ENCODE results near the gene TTC39C.

The TTC39C gene

DNA sequence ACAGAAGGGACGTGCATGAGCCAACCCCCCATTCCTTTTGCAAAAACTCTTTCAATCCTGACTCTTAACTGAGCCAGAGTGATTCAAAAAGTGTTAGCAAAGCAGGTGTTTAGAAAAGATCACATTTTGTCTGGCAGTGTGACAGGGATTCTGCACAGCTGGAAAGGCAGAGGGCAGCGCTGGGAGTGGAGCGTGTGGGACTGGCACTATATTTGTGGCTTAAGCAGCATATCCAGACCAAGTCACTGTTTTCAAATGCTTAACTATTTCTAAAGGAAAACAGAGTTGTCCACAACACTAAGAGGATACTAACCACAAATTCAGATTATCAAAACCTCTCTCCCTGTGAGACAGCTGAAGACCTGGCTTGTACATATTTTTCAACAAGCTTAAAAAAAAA is 143.3 kb downstream of the TTC39C start:
- H3K36me3 Mint-ChIP-seq (ENCODE audit: insufficient read depth), result peaks cover 1% of the 10 kb centered on the region

DNA sequence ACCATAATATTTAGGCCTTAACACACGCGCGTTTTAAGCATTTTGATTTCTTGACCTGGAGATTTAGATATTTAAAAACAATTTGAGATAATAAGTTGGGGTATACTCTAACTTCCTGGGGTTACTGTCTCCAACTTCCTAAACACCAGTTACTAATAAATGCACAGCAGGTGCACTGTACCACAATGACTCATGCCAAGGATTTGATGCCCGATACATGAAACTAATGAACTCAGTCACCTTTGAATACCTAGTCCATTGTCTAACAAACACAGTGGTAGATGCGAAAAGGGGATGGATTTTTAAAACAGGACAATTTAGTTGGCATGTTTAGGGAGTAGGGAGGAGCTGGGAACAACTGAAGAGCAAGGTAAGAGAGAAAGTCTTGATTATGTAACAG is 145.5 kb downstream of the TTC39C start:
- Mint-ChIP-seq H3K4me3 (no peak overlapping the region), H3K9me3 (no peaks in the 10 kb centered on the region), H3K4me1 (no peaks in the 10 kb centered on the region), H3K27me3 (no peaks in the 10 kb centered on the region), H3K36me3 (ENCODE audit: insufficient read depth) (peaks cover 1% of the 10 kb centered on the region), H3K27ac (ENCODE audit: low read depth) (no peak overlapping the region)
- DNase-seq (ENCODE audit: low spot score in 2 of 2) (no peak), ATAC-seq (replicated peaks; ENCODE audit: extremely low read depth, poor library complexity, severe bottlenecking) (no peak)

More for the DNA sequence above, 143.3 kb downstream of the TTC39C start:
- ATAC-seq (replicated peaks; ENCODE audit: extremely low read depth, poor library complexity, severe bottlenecking), result no peak
- H3K9me3 Mint-ChIP-seq, result no peaks in the 10 kb centered on the region
- H3K27me3 Mint-ChIP-seq, result no peaks in the 10 kb centered on the region
- H3K4me3 Mint-ChIP-seq, result no peak overlapping the region
- H3K4me1 Mint-ChIP-seq, result no peaks in the 10 kb centered on the region
- H3K27ac Mint-ChIP-seq (ENCODE audit: low read depth), result no peak overlapping the region
- DNase-seq (ENCODE audit: low spot score in 2 of 2), result no peak

DNA sequence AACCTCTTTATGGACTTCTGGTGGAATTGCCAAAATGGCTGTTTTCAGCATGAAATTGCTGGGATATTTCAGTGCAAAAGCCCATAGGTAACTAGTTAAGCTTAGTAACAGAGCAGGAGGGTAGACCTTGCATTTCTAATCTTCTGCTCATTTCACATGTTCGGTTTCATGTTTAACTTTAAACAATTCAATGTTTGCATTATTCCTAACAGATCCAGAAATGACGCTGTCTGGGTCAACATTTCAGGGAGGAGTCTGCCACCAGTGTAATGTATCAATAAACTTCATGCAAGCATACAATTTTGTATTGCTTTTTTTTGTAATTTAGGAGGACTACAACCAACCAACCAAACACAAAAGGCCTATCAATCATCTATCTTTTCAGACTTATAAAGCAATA is 146.8 kb downstream of the TTC39C start:
- no peaks in the 10 kb centered on the region for H3K4me1 Mint-ChIP-seq
- DNase-seq (ENCODE audit: low spot score in 2 of 2) (no peak), ATAC-seq (replicated peaks; ENCODE audit: extremely low read depth, poor library complexity, severe bottlenecking) (no peak)
- no peaks in the 10 kb centered on the region for H3K9me3 Mint-ChIP-seq
- no peak overlapping the region for H3K27ac Mint-ChIP-seq (ENCODE audit: low read depth)
- H3K4me3 Mint-ChIP-seq, result no peak overlapping the region
- peaks cover 1% of the 10 kb centered on the region for H3K36me3 Mint-ChIP-seq (ENCODE audit: insufficient read depth)
- no peaks in the 10 kb centered on the region for H3K27me3 Mint-ChIP-seq

DNA sequence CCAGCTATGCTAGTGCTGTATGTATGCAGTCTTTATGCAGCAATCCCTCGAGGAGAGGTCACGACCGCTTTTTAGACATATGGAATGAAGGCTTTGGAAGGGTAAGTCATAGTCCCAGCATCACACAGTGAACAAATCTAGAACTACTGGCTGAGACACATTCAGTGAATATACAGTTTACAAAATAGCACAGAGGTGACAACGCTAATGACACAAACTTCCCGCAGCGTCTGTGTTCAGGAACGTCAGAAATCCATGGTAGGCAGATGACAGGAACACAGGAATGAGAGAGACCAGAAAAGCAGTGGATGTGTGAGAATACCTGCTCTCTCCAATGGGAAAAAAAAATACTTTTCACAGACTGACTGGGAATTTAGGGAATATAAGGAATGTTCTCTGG is 153.9 kb downstream of the TTC39C start:
- no peak overlapping the region for H3K4me3 Mint-ChIP-seq

DNA sequence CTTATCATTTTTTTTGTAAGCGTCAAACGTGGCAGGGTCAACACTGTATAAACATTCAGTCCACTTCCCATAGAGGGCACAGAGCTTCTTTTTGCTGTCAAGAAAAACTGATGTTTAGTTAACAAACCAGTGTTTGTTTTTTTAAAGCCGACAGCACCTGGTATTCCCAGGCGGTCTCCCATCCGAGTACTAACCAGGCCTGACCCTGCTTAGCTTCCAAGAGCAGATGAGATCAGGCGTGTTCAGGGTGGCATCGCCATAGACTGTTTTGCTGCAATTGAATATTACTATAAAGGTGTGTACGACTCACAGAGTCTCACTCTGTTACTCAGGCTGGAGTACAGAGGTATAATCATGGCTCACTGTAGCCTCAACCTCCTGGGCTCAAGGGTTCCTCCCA is 155.8 kb downstream of the TTC39C start:
- Mint-ChIP-seq H3K4me1 (no peaks in the 10 kb centered on the region), H3K9me3 (no peaks in the 10 kb centered on the region), H3K27me3 (no peaks in the 10 kb centered on the region), H3K27ac (ENCODE audit: low read depth) (no peak overlapping the region), H3K36me3 (ENCODE audit: insufficient read depth) (peaks cover 1% of the 10 kb centered on the region), H3K4me3 (no peak overlapping the region)
- ATAC-seq (replicated peaks; ENCODE audit: extremely low read depth, poor library complexity, severe bottlenecking) (no peak), DNase-seq (ENCODE audit: low spot score in 2 of 2) (no peak)

More for the DNA sequence above, 153.9 kb downstream of the TTC39C start:
- DNase-seq (ENCODE audit: low spot score in 2 of 2), result no peak
- no peaks in the 10 kb centered on the region for H3K27me3 Mint-ChIP-seq
- H3K9me3 Mint-ChIP-seq, result no peaks in the 10 kb centered on the region
- peaks cover 1% of the 10 kb centered on the region for H3K36me3 Mint-ChIP-seq (ENCODE audit: insufficient read depth)
- no peak overlapping the region for H3K27ac Mint-ChIP-seq (ENCODE audit: low read depth)
- no peaks in the 10 kb centered on the region for H3K4me1 Mint-ChIP-seq
- no peak for ATAC-seq (replicated peaks; ENCODE audit: extremely low read depth, poor library complexity, severe bottlenecking)

DNA sequence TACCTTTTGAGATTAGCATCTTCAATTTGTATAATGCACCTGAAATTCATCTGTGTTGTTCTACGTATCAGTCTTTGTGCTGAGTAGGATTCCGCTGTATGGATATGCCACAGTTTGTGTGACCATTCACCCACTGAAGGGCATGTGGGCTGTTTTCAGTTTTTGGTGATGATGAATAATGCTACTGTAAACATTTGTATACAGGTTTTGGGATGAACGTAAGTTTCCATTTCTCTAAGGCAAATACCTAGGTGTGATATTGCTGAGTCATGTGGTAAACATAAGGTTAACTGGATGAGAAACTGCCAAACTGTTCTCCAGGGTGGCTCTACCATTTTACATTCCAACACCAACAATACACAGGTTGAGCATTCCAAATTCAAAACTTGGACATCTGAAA is 159.4 kb downstream of the TTC39C start:
- no peaks in the 10 kb centered on the region for H3K27me3 Mint-ChIP-seq
- H3K36me3 Mint-ChIP-seq (ENCODE audit: insufficient read depth), result peaks cover 5% of the 10 kb centered on the region
- no peaks in the 10 kb centered on the region for H3K9me3 Mint-ChIP-seq
- ATAC-seq (replicated peaks; ENCODE audit: extremely low read depth, poor library complexity, severe bottlenecking), result no peak
- no peak for DNase-seq (ENCODE audit: low spot score in 2 of 2)
- H3K4me1 Mint-ChIP-seq, result no peaks in the 10 kb centered on the region
- no peak overlapping the region for H3K4me3 Mint-ChIP-seq
- no peak overlapping the region for H3K27ac Mint-ChIP-seq (ENCODE audit: low read depth)

DNA sequence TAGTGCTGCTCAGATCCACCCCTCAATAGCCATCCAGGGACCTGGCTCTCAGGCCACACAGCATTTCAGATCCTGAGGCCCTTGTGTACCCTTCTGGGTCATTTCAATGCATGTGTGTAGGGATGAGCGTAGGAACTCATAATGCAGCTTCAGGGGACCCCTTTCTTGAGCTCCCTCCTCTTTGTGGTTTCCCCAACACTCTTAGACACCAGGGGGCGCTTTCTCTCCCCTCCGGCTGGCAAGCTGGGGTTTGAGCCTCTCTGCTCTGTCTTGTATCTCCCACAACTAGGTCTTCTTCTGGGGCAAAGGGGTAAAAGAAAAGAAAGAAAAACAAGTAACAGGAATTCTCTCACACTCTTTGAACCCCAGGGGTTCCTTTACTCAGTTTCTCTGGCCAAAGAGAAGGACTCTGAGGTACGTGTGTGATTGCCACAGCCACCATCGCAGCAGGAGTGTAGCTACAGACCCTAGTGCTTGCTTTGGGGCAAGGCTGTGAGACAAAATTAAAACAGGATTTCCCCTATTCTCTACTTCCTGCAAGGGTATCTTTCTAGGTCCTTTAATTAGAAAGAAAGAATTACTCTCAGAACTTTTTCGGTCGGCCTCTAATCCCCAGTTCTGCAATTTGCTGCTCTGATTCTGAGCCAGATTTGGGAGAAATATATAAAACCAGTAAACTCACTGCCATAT is 162.3 kb downstream of the TTC39C start:
- Mint-ChIP-seq H3K4me3 (no peak overlapping the region), H3K4me1 (no peaks in the 10 kb centered on the region), H3K9me3 (no peaks in the 10 kb centered on the region), H3K27ac (ENCODE audit: low read depth) (no peak overlapping the region), H3K36me3 (ENCODE audit: insufficient read depth) (peaks cover 3% of the 10 kb centered on the region), H3K27me3 (no peaks in the 10 kb centered on the region)
- DNase-seq (ENCODE audit: low spot score in 2 of 2), result peak in 1 of 2 donors; percentile 17
- no peak for ATAC-seq (replicated peaks; ENCODE audit: extremely low read depth, poor library complexity, severe bottlenecking)

DNA sequence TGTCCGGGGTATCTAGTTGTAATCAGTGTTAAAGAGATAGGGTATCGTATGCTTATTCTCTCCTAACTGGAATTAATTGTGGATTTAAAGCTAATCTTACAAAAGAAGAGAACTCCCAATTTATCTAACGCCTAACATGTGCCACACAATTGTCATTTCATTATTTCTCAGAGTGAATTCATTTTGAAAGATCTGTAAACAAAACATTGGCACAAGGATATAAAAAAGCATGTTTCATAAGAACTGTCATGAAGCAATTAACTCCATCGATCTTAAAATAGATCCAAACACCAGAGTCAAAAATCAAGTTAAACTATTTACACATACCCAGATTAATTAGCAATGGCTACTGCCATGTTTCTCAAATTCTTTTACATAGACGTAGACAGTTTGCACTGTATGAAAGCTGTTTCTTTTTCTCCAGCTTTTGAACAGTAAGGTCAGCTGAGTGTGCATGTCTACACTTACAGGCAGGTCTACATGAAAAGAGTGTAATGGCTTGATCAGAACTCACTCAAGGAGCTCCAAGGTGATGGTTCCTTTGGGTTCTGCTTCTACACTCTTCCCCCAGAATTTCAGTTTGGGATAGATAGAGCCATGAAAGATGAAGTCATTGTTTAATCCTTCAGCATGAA is 163.1 kb downstream of the TTC39C start:
- ATAC-seq (replicated peaks; ENCODE audit: extremely low read depth, poor library complexity, severe bottlenecking), result no peak
- no peak overlapping the region for H3K27ac Mint-ChIP-seq (ENCODE audit: low read depth)
- no peak overlapping the region for H3K4me3 Mint-ChIP-seq

DNA sequence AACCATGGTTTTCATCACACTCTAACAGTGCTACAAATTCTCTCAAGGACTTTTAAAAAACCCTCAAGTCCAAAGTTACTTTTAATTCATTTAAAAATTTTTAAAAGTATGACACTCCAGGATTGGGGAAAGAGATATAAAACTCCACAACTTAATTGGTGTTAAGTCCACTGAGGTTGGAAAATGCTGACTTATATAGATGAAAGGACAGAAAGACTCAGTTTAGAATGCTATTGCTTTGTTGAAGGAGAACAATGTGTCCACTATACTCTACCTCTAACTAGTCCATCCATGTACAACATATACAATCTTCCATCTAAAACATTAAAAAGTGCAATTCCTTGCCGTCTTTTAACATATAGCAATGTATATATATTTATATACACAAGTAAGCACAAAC is 165.5 kb downstream of the TTC39C start:
- no peaks in the 10 kb centered on the region for H3K27me3 Mint-ChIP-seq
- no peaks in the 10 kb centered on the region for H3K4me1 Mint-ChIP-seq
- no peak overlapping the region for H3K27ac Mint-ChIP-seq (ENCODE audit: low read depth)
- no peak overlapping the region for H3K4me3 Mint-ChIP-seq
- DNase-seq (ENCODE audit: low spot score in 2 of 2) (no peak), ATAC-seq (replicated peaks; ENCODE audit: extremely low read depth, poor library complexity, severe bottlenecking) (no peak)
- H3K9me3 Mint-ChIP-seq, result no peaks in the 10 kb centered on the region
- peaks cover 3% of the 10 kb centered on the region for H3K36me3 Mint-ChIP-seq (ENCODE audit: insufficient read depth)

More for the DNA sequence above, 163.1 kb downstream of the TTC39C start:
- no peaks in the 10 kb centered on the region for H3K9me3 Mint-ChIP-seq
- H3K36me3 Mint-ChIP-seq (ENCODE audit: insufficient read depth), result peaks cover 3% of the 10 kb centered on the region
- DNase-seq (ENCODE audit: low spot score in 2 of 2), result no peak
- no peaks in the 10 kb centered on the region for H3K4me1 Mint-ChIP-seq
- H3K27me3 Mint-ChIP-seq, result no peaks in the 10 kb centered on the region

DNA sequence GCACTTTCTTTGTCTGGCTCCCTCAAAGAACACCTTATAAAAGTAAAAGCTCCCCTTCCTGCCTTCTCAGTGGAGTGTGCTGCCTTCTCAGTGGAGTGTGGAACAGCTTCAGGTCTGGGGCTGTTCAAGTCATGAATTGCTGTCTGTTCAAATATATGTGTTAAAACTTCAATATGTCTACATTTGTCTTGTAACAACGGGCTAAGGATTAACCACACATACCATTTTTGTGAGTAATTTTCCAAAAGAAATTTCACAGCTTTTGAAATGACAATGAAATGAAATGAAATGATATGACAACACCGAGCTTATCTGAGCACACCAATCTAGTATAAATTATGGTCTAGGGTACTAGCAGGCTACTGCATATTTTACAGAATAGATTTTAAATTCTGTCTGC is 167.3 kb downstream of the TTC39C start:
- no peak overlapping the region for H3K4me3 Mint-ChIP-seq
- H3K9me3 Mint-ChIP-seq, result no peaks in the 10 kb centered on the region
- H3K36me3 Mint-ChIP-seq (ENCODE audit: insufficient read depth), result peaks cover 2% of the 10 kb centered on the region
- no peaks in the 10 kb centered on the region for H3K4me1 Mint-ChIP-seq
- H3K27me3 Mint-ChIP-seq, result peaks cover 2% of the 10 kb centered on the region
- DNase-seq (ENCODE audit: low spot score in 2 of 2) (no peak), ATAC-seq (replicated peaks; ENCODE audit: extremely low read depth, poor library complexity, severe bottlenecking) (no peak)
- no peak overlapping the region for H3K27ac Mint-ChIP-seq (ENCODE audit: low read depth)

Data from central memory CD8-positive, alpha-beta T cell (primary cell).